CD4-positive, alpha-beta T cell treated with Interleukin-2 at 100 ng/mL for 4 hours (primary cell): ENCODE measurements around the gene RNF114.
"Not testable (repeated sequence)": the region's sequence is repeated elsewhere in the genome, so short reads cannot be mapped to it uniquely, and the experiment has no call there.

ENCODE experiments used
- DNase-seq: peaks from one replicate; pipeline ENCODE4 v3.0.0-alpha.2; 2020; ENCODE audit warnings: low spot score

Gene RNF114

GRCh38 chr20:49987015-49987867 is 51.0 kb downstream of the RNF114 start:
- no peak for DNase-seq

GRCh38 chr20:49987868-49988690 is 51.9 kb downstream of the RNF114 start:
- DNase-seq = no peak

GRCh38 chr20:49989234-49990065 is 53.3 kb downstream of the RNF114 start:
- no peak for DNase-seq

GRCh38 chr20:49990271-49990720 is 54.1 kb downstream of the RNF114 start:
- DNase-seq = no peak

GRCh38 chr20:49993301-49993751 is 57.1 kb downstream of the RNF114 start:
- no peak for DNase-seq

GRCh38 chr20:49995586-49995985 is 59.4 kb downstream of the RNF114 start:
- no peak for DNase-seq

- not testable (repeated sequence) for DNase-seq
These were observed 62.4 kb downstream of the RNF114 start for GRCh38 chr20:49998478-49999188.

GRCh38 chr20:49999329-49999728 is 63.1 kb downstream of the RNF114 start:
- DNase-seq = no peak

GRCh38 chr20:50000548-50001222 is 64.5 kb downstream of the RNF114 start:
- DNase-seq = not testable (repeated sequence)

- no peak for DNase-seq
These were observed 65.7 kb downstream of the RNF114 start for GRCh38 chr20:50001784-50002311.

- no peak for DNase-seq
These were observed 67.1 kb downstream of the RNF114 start for GRCh38 chr20:50003253-50003656.
